Thyroid gland (tissue), 4 donors: ENCODE data around the gene BTBD9. TPM values are rescaled to one million over a fixed set of nuclear protein-coding genes. Genes with fewer than 3 reads are reported as not detected.

ENCODE experiments used
- DNase-seq, 2 donors: peaks; one replicate each; pipeline ENCODE4 v3.0.0-alpha.2; 2019
- H3K27ac ChIP-seq, 3 donors: fragments of 200-600 bp; sonication (generic); 1 replicate in 2 of 3; 2 replicates in 1 of 3; pipeline ENCODE4 v1.5.1; 2016 to 2019; ENCODE audit warnings: mild to moderate bottlenecking in 1 of 3, moderate library complexity in 1 of 3
- H3K27me3 ChIP-seq: fragments of 200-600 bp; sonication (generic); one replicate; pipeline ENCODE4 v1.5.1; 2019
- H3K36me3 ChIP-seq, 2 donors: fragments of 200-600 bp; sonication (generic); one replicate each; pipeline ENCODE4 v1.5.1; 2016 to 2019
- H3K4me1 ChIP-seq, 2 donors: fragments of 200-600 bp; sonication (generic); one replicate each; pipeline ENCODE4 v1.5.1; 2017 to 2019
- H3K4me3 ChIP-seq, 3 donors: fragments of 200-600 bp; sonication (generic); replicated peaks in 1 of 3; 1 replicate in 2 of 3; 2 replicates in 1 of 3; pipeline ENCODE4 v1.5.1; 2016; ENCODE audit warnings: mild to moderate bottlenecking in 1 of 3
- H3K9me3 ChIP-seq: fragments of 200-600 bp; sonication (generic); one replicate; pipeline ENCODE4 v1.5.1; 2017
- POLR2A ChIP-seq, 2 donors: fragments of 450-650 bp; IDR thresholded peaks; one replicate each; pipeline ENCODE4 v1.6.1; 2017; ENCODE audit warnings: antibody characterized with exemption in 2 of 2, mild to moderate bottlenecking in 2 of 2, moderate library complexity in 1 of 2
- WGBS, 2 donors: methylation state at CpG; one replicate each; pipeline ENCODE4 v1.1.5; 2017; 5-methylcytosine and 5-hydroxymethylcytosine counted together
- intact Hi-C: fragments of 100-400 bp; cut with DNase I; formaldehyde crosslinking; loops from one replicate; pipeline ENCODE4 v1.15.1; 2023
- total RNA-seq, 4 donors: library from RNA; depleted of rRNA; stranded (reverse); fragments of >200 nt; gene quantifications; one replicate each; pipeline ENCODE4 v1.2.3, GENCODE V29; 2016
- TF ChIP-seq, protein P1 (sequence below), 6 experiments: fragments of 200-600 bp in 3 of 6; fragments of 450-650 bp in 3 of 6; sonication (generic) in 3 of 6; IDR thresholded peaks; one replicate each; pipeline ENCODE4 v1.5.1; 2016 to 2019; ENCODE audit warnings: antibody characterized with exemption in 6 of 6, mild to moderate bottlenecking in 2 of 6, inconsistent platforms in 1 of 6, moderate library complexity in 1 of 6

The BTBD9 gene
- total RNA-seq, 4 donors from 2014 or later = 17.3 to 32.0 (median 27.4) TPM

DNA sequence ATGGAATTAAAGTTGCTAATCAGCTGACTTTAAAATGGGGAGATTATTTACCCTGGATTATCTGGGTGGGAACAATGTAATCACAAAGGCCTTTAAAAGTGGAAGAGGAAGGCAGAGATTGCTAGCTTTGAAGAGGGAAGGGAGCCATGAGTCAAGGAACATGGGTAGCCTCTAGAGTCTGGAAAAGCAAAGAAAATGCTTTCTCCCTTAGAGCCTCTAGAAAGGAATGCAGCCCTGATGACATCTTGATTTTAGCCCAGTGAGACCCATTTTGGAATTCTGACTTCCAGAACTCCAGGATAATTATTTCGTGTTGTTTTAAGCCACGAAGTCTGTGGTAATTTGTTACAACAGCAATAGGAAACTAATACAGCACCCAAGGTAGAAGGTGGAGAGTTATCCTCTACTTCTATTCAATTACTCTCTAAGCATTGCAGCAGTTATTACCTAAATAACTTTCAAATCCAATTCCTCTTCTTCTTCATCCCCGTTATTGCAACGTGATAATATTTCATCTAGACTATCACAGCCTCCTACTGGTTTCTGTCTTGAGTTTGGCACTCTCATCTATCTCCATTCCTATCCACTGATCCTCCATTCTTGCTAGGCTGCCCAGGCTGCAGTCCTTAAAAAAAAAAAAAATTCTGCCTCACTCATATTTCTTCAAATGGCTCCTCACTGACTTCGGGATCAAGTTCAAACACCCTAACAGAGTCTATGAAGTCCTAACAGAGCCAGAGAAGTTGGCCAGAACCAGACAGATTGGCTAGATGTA, 224.3 kb downstream of the BTBD9 start:
- Histone ChIP-seq H3K4me3 (no peak overlapping the region), H3K4me1 (no peaks in the 10 kb centered on the region), H3K27me3 (no peaks in the 10 kb centered on the region), H3K9me3 (no peaks in the 10 kb centered on the region), H3K27ac (no peak overlapping the region), H3K36me3 (no peaks in the 10 kb centered on the region)
- no peak for TF ChIP-seq POLR2A (IDR thresholded peaks at IDR 0.05)
- TF ChIP-seq, protein P1, sequence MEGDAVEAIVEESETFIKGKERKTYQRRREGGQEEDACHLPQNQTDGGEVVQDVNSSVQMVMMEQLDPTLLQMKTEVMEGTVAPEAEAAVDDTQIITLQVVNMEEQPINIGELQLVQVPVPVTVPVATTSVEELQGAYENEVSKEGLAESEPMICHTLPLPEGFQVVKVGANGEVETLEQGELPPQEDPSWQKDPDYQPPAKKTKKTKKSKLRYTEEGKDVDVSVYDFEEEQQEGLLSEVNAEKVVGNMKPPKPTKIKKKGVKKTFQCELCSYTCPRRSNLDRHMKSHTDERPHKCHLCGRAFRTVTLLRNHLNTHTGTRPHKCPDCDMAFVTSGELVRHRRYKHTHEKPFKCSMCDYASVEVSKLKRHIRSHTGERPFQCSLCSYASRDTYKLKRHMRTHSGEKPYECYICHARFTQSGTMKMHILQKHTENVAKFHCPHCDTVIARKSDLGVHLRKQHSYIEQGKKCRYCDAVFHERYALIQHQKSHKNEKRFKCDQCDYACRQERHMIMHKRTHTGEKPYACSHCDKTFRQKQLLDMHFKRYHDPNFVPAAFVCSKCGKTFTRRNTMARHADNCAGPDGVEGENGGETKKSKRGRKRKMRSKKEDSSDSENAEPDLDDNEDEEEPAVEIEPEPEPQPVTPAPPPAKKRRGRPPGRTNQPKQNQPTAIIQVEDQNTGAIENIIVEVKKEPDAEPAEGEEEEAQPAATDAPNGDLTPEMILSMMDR (IDR thresholded peaks at IDR 0.05) = no peak
- no peak for DNase-seq
- intact Hi-C loops = no loop called here
- WGBS, 2 donors = 81 to 82% methylated on average over 5 of the region's 5 CpGs

DNA sequence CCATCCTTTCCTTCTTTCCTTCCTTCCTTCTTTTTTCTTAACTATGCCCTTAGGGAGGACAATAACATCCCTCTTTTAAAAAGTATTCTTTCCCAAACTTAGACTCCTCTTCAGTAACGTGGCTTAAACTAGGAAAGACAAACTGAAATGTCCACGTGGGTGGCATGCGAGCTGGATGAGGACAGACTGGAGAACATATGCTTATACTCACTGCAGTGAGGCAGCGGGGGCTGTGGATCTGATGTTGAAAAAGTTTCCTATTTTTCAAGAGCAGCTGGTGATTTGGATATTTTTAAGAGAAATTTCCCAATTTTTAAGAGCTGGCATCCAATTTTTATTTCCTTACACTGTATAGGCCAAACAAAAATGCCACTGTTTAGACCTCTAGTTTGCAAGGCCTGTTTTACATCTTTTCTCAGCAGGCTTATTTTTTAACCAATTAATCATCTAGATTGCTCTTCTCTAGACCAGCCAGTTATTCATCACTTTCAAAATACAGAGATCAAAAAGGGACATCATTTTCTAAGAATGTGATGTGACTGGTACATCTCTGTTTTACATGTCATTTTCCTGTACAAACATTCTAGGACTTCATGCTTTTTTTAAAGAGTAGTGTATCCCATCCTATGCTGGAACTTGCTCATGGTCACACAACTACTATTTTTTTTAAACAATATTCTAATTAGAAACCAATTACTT, 226.5 kb downstream of the BTBD9 start:
- no peak for DNase-seq
- H3K27ac ChIP-seq = no peak overlapping the region
- WGBS, 2 donors = 86% methylated on average over 4 of the region's 4 CpGs
- H3K27me3 ChIP-seq = no peaks in the 10 kb centered on the region
- TF ChIP-seq, protein P1 (IDR thresholded peaks at IDR 0.05) = no peak
- TF ChIP-seq POLR2A (IDR thresholded peaks at IDR 0.05) = no peak
- H3K9me3 ChIP-seq = no peaks in the 10 kb centered on the region
- no peaks in the 10 kb centered on the region for H3K4me1 ChIP-seq
- H3K36me3 ChIP-seq = no peaks in the 10 kb centered on the region
- intact Hi-C loops = no loop called here
- no peak overlapping the region for H3K4me3 ChIP-seq

DNA sequence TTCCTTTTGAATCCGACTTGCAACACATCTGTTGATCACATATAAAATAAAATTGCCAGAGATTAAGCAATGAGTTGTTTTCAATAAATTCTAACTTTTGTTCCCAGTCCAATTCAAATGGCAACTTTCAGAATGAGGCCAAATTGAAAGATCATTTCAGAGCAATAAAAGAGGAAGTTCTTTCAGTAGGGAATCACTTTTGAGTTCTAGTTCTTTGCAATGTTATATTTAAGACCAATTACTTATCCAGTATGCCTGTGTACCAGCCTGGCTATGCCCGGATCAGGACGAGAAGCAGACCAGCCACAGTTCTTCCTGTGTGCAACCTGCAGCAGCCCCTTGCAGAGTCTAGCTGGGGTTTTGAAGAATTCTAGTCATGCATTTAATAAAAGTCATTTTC, 232.5 kb downstream of the BTBD9 start:
- no peak for DNase-seq
- intact Hi-C loops = no loop called here
- no peak overlapping the region for H3K27ac ChIP-seq

DNA sequence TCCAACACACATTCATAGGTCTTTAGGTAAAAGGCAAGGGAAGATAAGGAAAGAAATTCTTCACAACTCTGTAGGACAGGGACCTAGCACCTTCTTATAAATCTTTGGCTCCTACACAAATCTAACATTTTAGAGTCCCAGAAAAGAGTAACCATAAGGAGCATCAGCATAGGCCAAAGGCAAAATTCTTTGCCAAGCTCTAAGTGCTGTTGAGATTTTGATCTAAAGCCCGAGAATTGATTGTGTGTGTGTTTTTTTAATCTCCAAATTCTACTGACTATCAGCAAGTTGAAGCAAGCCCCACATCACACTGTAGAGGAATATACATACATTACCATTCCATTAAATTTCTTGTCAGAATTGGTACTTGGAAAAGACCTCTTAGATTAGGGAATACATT, 233.6 kb downstream of the BTBD9 start:
- Histone ChIP-seq H3K4me1 (peaks cover 34 to 36% of the 10 kb centered on the region in 2 donors), H3K27me3 (no peaks in the 10 kb centered on the region), H3K36me3 (no peaks in the 10 kb centered on the region), H3K9me3 (no peaks in the 10 kb centered on the region), H3K27ac (peak overlapping the region; percentile 45 to 69 (median 58)), H3K4me3 (no peak overlapping the region)
- 28 to 46% methylated on average over 1 of the region's 1 CpG for WGBS, 2 donors
- no peak for DNase-seq
- TF ChIP-seq, protein P1 (IDR thresholded peaks at IDR 0.05) = no peak
- no peak for TF ChIP-seq POLR2A (IDR thresholded peaks at IDR 0.05)
- intact Hi-C loops = no loop called here

More for the DNA sequence above, 232.5 kb downstream of the BTBD9 start:
- 79 to 93% methylated on average over 3 of the region's 3 CpGs for WGBS, 2 donors
- Histone ChIP-seq H3K4me1 (peaks cover 34 to 36% of the 10 kb centered on the region in 2 donors), H3K4me3 (no peak overlapping the region), H3K27me3 (no peaks in the 10 kb centered on the region), H3K9me3 (no peaks in the 10 kb centered on the region), H3K36me3 (no peaks in the 10 kb centered on the region)
- no peak for TF ChIP-seq POLR2A (IDR thresholded peaks at IDR 0.05)
- TF ChIP-seq, protein P1 (IDR thresholded peaks at IDR 0.05) = no peak
